Neural cell (in vitro differentiated cells): ENCODE results near the gene UBXN4. TPM values are rescaled to one million over a fixed set of nuclear protein-coding genes. Genes with fewer than 3 reads are reported as not detected.

Experiments
- H2AFZ ChIP-seq: fragments of 200-600, 300-800 bp; sonication (generic), shearing (Covaris generic); 2 replicates; pipeline ENCODE4 v1.6.0; 2014; ENCODE audit warnings: low read depth, mild to moderate bottlenecking, antibody characterized with exemption, low read length, moderate library complexity
- H3F3A ChIP-seq: fragments of 200-600 bp; shearing (Covaris generic); 2 replicates; pipeline ENCODE4 v1.6.1; 2016; ENCODE audit warnings: mild to moderate bottlenecking, moderate library complexity, mixed read lengths, antibody characterized with exemption, low read length; ENCODE audit not compliant: insufficient read depth, poor library complexity, severe bottlenecking
- H3K27ac ChIP-seq: fragments of 200-600, 300-800 bp; sonication (generic), shearing (Covaris generic); 2 replicates; pipeline ENCODE4 v1.5.1; 2014; ENCODE audit warnings: mild to moderate bottlenecking, low read length, moderate library complexity
- H3K27me3 ChIP-seq: fragments of 300-800, 200-600 bp; sonication (generic), shearing (Covaris generic); 2 replicates; pipeline ENCODE4 v1.6.0; 2014; ENCODE audit warnings: mild to moderate bottlenecking, low read depth, low read length, moderate library complexity; ENCODE audit not compliant: insufficient read depth
- H3K36me3 ChIP-seq: fragments of 300-800, 200-600 bp; sonication (generic), shearing (Covaris generic); 2 replicates; pipeline ENCODE4 v1.5.1; 2014; ENCODE audit warnings: mild to moderate bottlenecking, antibody characterized with exemption, low read length, moderate library complexity; ENCODE audit not compliant: insufficient read depth
- H3K4me2 ChIP-seq: fragments of 300-800, 200-600 bp; sonication (generic), shearing (Covaris generic); 2 replicates; pipeline ENCODE4 v1.6.0; 2014; ENCODE audit warnings: mild to moderate bottlenecking, low read length
- H3K4me3 ChIP-seq: fragments of 300-800, 200-600 bp; sonication (generic), shearing (Covaris generic); 2 replicates; pipeline ENCODE4 v1.5.1; 2014; ENCODE audit warnings: mild to moderate bottlenecking, low read length, moderate library complexity
- H3K79me2 ChIP-seq: fragments of 200-600 bp; shearing (Covaris generic); replicated peaks from 2 replicates; pipeline ENCODE4 v1.6.0; 2014; ENCODE audit warnings: mild to moderate bottlenecking, low read length, moderate library complexity; ENCODE audit not compliant: insufficient read depth
- H3K9ac ChIP-seq: fragments of 300-800, 200-600 bp; sonication (generic), shearing (Covaris generic); 2 replicates; pipeline ENCODE4 v1.6.1; 2016; ENCODE audit warnings: mild to moderate bottlenecking, low read length, mixed read lengths
- H3K9me2 ChIP-seq: fragments of 200-600 bp; shearing (Covaris generic); 2 replicates; pipeline ENCODE4 v1.6.1; 2016; ENCODE audit warnings: mild to moderate bottlenecking, low read length, mixed read lengths; ENCODE audit not compliant: insufficient read depth
- H3K9me3 ChIP-seq: fragments of 200-600, 300-800 bp; sonication (generic), shearing (Covaris generic); 2 replicates; pipeline ENCODE4 v1.6.1; 2016; ENCODE audit warnings: mild to moderate bottlenecking, mixed run types, low read length, moderate library complexity, mixed read lengths
- H4K20me1 ChIP-seq: fragments of 200-600 bp; shearing (Covaris generic); 2 replicates; pipeline ENCODE4 v1.6.1; 2016; ENCODE audit warnings: mild to moderate bottlenecking, mixed run types; ENCODE audit not compliant: insufficient read depth
- EP300 ChIP-seq: fragments of 450-650 bp; conservative IDR thresholded peaks from 2 replicates; pipeline ENCODE4 v1.6.1; 2014; ENCODE audit warnings: antibody characterized with exemption, mild to moderate bottlenecking, moderate library complexity; ENCODE audit not compliant: poor library complexity, severe bottlenecking
- EZH2 ChIP-seq: fragments of 200-600, 300-800 bp; shearing (Covaris generic), sonication (generic); IDR thresholded peaks from 2 replicates; pipeline ENCODE4 v1.6.1; 2014; ENCODE audit warnings: antibody characterized with exemption, low read length, borderline replicate concordance, mild to moderate bottlenecking; ENCODE audit not compliant: insufficient read depth, poor library complexity, severe bottlenecking
- MXI1 ChIP-seq: fragments of 450-650 bp; conservative IDR thresholded peaks from 2 replicates; pipeline ENCODE4 v1.6.1; 2014; ENCODE audit warnings: antibody characterized with exemption, mild to moderate bottlenecking; ENCODE audit not compliant: poor library complexity, severe bottlenecking
- POLR2AphosphoS5 ChIP-seq: IDR thresholded peaks from 2 replicates; pipeline ENCODE4 v1.6.1; 2012
- RAD21 ChIP-seq: fragments of 450-650 bp; conservative IDR thresholded peaks from 2 replicates; pipeline ENCODE4 v1.6.1; 2014; ENCODE audit warnings: antibody characterized with exemption, mild to moderate bottlenecking, moderate library complexity
- SMC3 ChIP-seq: fragments of 450-650 bp; conservative IDR thresholded peaks from 2 replicates; pipeline ENCODE4 v1.6.1; 2014; ENCODE audit warnings: antibody characterized with exemption, mild to moderate bottlenecking, moderate library complexity; ENCODE audit not compliant: poor library complexity
- TAF1 ChIP-seq: IDR thresholded peaks from 2 replicates; pipeline ENCODE4 v1.6.1; 2012; ENCODE audit warnings: low read depth
- polyA plus RNA-seq: library from polyadenylated mRNA; depleted of rRNA; stranded (reverse); fragments of >200 nt; gene quantifications from 2 replicates; pipeline ENCODE4 v1.2.3, GENCODE V29; 2014
- TF ChIP-seq, protein P1 (sequence below): fragments of 450-650 bp; IDR thresholded peaks from 2 replicates; pipeline ENCODE4 v1.5.1; 2014; ENCODE audit warnings: antibody characterized with exemption, mild to moderate bottlenecking, moderate library complexity; ENCODE audit not compliant: poor library complexity, severe bottlenecking
- TF ChIP-seq, protein P2 (sequence below): IDR thresholded peaks from 2 replicates; pipeline ENCODE4 v1.6.1; 2012; ENCODE audit warnings: borderline replicate concordance

UBXN4 gene
- polyA plus RNA-seq, 1 donor from 2014 or later, result 158 TPM

DNA sequence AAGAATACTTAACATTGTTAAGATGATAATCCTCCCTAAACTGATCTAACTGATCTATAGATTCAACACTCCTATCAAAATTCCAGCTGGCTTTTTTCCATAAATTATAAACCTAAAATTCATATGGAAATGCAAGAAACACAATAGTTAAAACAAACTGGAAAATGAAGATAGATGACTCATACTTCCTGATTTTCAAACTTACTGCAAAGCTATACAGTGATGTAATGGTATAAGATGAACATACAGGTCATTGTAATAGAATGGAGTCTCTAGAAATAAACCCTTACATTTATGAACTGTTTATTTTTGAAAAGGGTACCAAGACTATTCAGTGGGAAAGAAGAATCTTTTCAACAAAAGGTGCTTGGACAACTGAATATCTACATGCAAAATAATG lies 32.3 kb downstream of the UBXN4 start:
- no peak overlapping the region for H3K27ac ChIP-seq

DNA sequence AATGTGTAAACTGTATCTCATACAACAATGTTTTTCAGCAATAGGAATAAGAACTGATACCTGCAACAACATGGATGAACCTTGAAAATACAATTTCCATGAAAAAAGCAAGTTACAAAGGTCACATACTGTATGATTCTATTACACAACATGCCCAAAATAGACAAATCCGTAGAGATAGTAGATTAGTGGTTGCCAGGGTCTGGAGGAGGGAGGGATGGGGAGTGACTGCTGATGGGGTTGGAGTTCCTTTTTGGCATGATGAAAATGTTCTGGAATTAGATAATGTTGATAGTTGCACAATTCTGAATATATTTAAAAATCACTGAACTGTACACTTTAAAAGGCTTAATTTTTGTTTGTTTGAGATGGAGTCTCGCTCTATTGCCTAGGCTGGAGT lies 33.8 kb downstream of the UBXN4 start:
- peaks cover 8% of the 10 kb centered on the region for H3K36me3 ChIP-seq
- no peak for TF ChIP-seq EP300
- no peak for TF ChIP-seq SMC3
- TF ChIP-seq, protein P1, sequence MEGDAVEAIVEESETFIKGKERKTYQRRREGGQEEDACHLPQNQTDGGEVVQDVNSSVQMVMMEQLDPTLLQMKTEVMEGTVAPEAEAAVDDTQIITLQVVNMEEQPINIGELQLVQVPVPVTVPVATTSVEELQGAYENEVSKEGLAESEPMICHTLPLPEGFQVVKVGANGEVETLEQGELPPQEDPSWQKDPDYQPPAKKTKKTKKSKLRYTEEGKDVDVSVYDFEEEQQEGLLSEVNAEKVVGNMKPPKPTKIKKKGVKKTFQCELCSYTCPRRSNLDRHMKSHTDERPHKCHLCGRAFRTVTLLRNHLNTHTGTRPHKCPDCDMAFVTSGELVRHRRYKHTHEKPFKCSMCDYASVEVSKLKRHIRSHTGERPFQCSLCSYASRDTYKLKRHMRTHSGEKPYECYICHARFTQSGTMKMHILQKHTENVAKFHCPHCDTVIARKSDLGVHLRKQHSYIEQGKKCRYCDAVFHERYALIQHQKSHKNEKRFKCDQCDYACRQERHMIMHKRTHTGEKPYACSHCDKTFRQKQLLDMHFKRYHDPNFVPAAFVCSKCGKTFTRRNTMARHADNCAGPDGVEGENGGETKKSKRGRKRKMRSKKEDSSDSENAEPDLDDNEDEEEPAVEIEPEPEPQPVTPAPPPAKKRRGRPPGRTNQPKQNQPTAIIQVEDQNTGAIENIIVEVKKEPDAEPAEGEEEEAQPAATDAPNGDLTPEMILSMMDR, result no peak

More for the DNA sequence above, 32.3 kb downstream of the UBXN4 start:
- H3K27me3 ChIP-seq, result no peaks in the 10 kb centered on the region
- no peaks in the 10 kb centered on the region for H4K20me1 ChIP-seq
- H3K9me2 ChIP-seq, result no peaks in the 10 kb centered on the region
- peaks cover 16% of the 10 kb centered on the region for H3K36me3 ChIP-seq
- no peak overlapping the region for H3K9ac ChIP-seq
- H3F3A ChIP-seq, result no peaks in the 10 kb centered on the region
- TF ChIP-seq MXI1, result no peak
- no peak for TF ChIP-seq EZH2
- TF ChIP-seq SMC3, result no peak
- TF ChIP-seq, protein P1, result no peak
- TF ChIP-seq, protein P2, sequence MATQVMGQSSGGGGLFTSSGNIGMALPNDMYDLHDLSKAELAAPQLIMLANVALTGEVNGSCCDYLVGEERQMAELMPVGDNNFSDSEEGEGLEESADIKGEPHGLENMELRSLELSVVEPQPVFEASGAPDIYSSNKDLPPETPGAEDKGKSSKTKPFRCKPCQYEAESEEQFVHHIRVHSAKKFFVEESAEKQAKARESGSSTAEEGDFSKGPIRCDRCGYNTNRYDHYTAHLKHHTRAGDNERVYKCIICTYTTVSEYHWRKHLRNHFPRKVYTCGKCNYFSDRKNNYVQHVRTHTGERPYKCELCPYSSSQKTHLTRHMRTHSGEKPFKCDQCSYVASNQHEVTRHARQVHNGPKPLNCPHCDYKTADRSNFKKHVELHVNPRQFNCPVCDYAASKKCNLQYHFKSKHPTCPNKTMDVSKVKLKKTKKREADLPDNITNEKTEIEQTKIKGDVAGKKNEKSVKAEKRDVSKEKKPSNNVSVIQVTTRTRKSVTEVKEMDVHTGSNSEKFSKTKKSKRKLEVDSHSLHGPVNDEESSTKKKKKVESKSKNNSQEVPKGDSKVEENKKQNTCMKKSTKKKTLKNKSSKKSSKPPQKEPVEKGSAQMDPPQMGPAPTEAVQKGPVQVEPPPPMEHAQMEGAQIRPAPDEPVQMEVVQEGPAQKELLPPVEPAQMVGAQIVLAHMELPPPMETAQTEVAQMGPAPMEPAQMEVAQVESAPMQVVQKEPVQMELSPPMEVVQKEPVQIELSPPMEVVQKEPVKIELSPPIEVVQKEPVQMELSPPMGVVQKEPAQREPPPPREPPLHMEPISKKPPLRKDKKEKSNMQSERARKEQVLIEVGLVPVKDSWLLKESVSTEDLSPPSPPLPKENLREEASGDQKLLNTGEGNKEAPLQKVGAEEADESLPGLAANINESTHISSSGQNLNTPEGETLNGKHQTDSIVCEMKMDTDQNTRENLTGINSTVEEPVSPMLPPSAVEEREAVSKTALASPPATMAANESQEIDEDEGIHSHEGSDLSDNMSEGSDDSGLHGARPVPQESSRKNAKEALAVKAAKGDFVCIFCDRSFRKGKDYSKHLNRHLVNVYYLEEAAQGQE, result no peak
- no peak for TF ChIP-seq RAD21
- no peak for TF ChIP-seq EP300
- no peak for TF ChIP-seq TAF1
- TF ChIP-seq POLR2AphosphoS5, result no peak
- no peaks in the 10 kb centered on the region for H3K9me3 ChIP-seq
- peaks cover 6% of the 10 kb centered on the region for H3K79me2 ChIP-seq
- no peak overlapping the region for H3K4me3 ChIP-seq
- no peak overlapping the region for H3K4me2 ChIP-seq
- no peak overlapping the region for H2AFZ ChIP-seq

More for the DNA sequence above, 33.8 kb downstream of the UBXN4 start:
- Histone ChIP-seq H4K20me1 (no peaks in the 10 kb centered on the region), H3K9me3 (no peaks in the 10 kb centered on the region), H3K27ac (no peak overlapping the region), H3K9me2 (no peaks in the 10 kb centered on the region), H2AFZ (no peak overlapping the region), H3K27me3 (no peaks in the 10 kb centered on the region), H3F3A (no peaks in the 10 kb centered on the region), H3K79me2 (no peaks in the 10 kb centered on the region), H3K9ac (no peak overlapping the region), H3K4me2 (no peak overlapping the region), H3K4me3 (no peak overlapping the region)
